HUDEP-2 (cell line): ENCODE results near the gene RNF168.
"Not testable (repeated sequence)": the region's sequence is repeated elsewhere in the genome, so short reads cannot be mapped to it uniquely, and the experiment has no call there.

Experiments
- DNase-seq, 76 experiments: peaks; one replicate each; lab custom pipeline; 2025; ENCODE audit not compliant: unreplicated experiment in 76 of 76; lab: John Stamatoyannopoulos, UW

RNF168 gene

GRCh38 chr3:196503196-196504076, at the start of gene RNF168:
Gene RNF168, minus strand, starts transcription at chr3:196503768. Its CDS starts 595 bp downstream, at chr3:196503173.
- DNase-seq: peak in 74 of 76 experiments; percentile 38 to 95 (median 87)

- no peak for DNase-seq
These were observed 48.7 kb upstream of the RNF168 start for GRCh38 chr3:196552253-196552652.

- not testable (repeated sequence) for DNase-seq
These were observed 46.6 kb upstream of the RNF168 start for GRCh38 chr3:196550172-196550571.

- not testable (repeated sequence) for DNase-seq
These were observed 45.7 kb upstream of the RNF168 start for GRCh38 chr3:196549312-196549711.

GRCh38 chr3:196547067-196547466, 43.5 kb upstream of the RNF168 start:
- DNase-seq: no peak

- no peak for DNase-seq
These were observed 43.0 kb upstream of the RNF168 start for GRCh38 chr3:196546537-196546936.

- no peak for DNase-seq
These were observed 41.0 kb upstream of the RNF168 start for GRCh38 chr3:196544491-196544992.

GRCh38 chr3:196541684-196542445, 38.3 kb upstream of the RNF168 start:
- DNase-seq: no peak

- DNase-seq: peak in 22 of 76 experiments; percentile 3 to 46 (median 20)
These were observed 33.9 kb upstream of the RNF168 start for GRCh38 chr3:196537319-196537984.

GRCh38 chr3:196533260-196533681, 29.7 kb upstream of the RNF168 start:
- DNase-seq: no peak

- DNase-seq: no peak
These were observed 27.9 kb upstream of the RNF168 start for GRCh38 chr3:196531418-196531817.

GRCh38 chr3:196528639-196529233, 25.2 kb upstream of the RNF168 start:
- DNase-seq: peak in 68 of 76 experiments; percentile 8 to 86 (median 70)

- DNase-seq: no peak
These were observed 21.6 kb upstream of the RNF168 start for GRCh38 chr3:196525141-196525540.

GRCh38 chr3:196524527-196524926, 21.0 kb upstream of the RNF168 start:
- peak in 19 of 76 experiments; percentile 4 to 45 (median 22) for DNase-seq

GRCh38 chr3:196523841-196524240, 20.3 kb upstream of the RNF168 start:
- no peak for DNase-seq

- peak in 6 of 76 experiments; percentile 14 to 38 (median 24) for DNase-seq
These were observed 17.7 kb upstream of the RNF168 start for GRCh38 chr3:196521291-196521690.

GRCh38 chr3:196519718-196520082, 16.1 kb upstream of the RNF168 start:
- DNase-seq: no peak

GRCh38 chr3:196518966-196519717, 15.6 kb upstream of the RNF168 start:
- DNase-seq: peak in 72 of 76 experiments; percentile 14 to 86 (median 68)

GRCh38 chr3:196517919-196518318, 14.4 kb upstream of the RNF168 start:
- peak in 73 of 76 experiments; percentile 20 to 91 (median 75) for DNase-seq
